GM23338 (cell line): ENCODE results near the gene AQP12B.
"Not testable (repeated sequence)": the region's sequence is repeated elsewhere in the genome, so short reads cannot be mapped to it uniquely, and the experiment has no call there.

ENCODE experiments used
- EZH2phosphoT487 ChIP-seq: fragments of 200-600 bp; sonication (generic); IDR thresholded peaks from one replicate; pipeline ENCODE4 v1.8.1; 2018; ENCODE audit warnings: antibody characterized with exemption; ENCODE audit not compliant: unreplicated experiment
- NANOG ChIP-seq: IDR thresholded peaks from 2 replicates; pipeline ENCODE4 v1.6.1; 2016; ENCODE audit warnings: antibody characterized with exemption, borderline replicate concordance
- TF ChIP-seq, protein P1 (sequence below), 2 experiments: fragments of 200-600 bp in 1 of 2; sonication (generic) in 1 of 2; conservative IDR thresholded peaks; 2 replicates each; pipeline versions ENCODE4 v1.5.1 to v1.6.1; 2016 to 2017; ENCODE audit warnings: antibody characterized with exemption in 2 of 2, low read depth in 2 of 2, mild to moderate bottlenecking in 2 of 2, moderate library complexity in 1 of 2

GRCh38 chr2:240691631-240692420, 9.1 kb upstream of the AQP12B start, which contains the start of gene AQP12A:
- TF ChIP-seq, protein P1, sequence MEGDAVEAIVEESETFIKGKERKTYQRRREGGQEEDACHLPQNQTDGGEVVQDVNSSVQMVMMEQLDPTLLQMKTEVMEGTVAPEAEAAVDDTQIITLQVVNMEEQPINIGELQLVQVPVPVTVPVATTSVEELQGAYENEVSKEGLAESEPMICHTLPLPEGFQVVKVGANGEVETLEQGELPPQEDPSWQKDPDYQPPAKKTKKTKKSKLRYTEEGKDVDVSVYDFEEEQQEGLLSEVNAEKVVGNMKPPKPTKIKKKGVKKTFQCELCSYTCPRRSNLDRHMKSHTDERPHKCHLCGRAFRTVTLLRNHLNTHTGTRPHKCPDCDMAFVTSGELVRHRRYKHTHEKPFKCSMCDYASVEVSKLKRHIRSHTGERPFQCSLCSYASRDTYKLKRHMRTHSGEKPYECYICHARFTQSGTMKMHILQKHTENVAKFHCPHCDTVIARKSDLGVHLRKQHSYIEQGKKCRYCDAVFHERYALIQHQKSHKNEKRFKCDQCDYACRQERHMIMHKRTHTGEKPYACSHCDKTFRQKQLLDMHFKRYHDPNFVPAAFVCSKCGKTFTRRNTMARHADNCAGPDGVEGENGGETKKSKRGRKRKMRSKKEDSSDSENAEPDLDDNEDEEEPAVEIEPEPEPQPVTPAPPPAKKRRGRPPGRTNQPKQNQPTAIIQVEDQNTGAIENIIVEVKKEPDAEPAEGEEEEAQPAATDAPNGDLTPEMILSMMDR (conservative IDR thresholded peaks at IDR 0.05; ENCODE audit: low read depth in 2 of 2), result not testable (repeated sequence)
- TF ChIP-seq EZH2phosphoT487, NANOG: not testable (repeated sequence)
